Fibroblast of lung (primary cell): Measurements from ENCODE around the gene RAB3A. TPM values are rescaled to one million over a fixed set of nuclear protein-coding genes. Genes with fewer than 3 reads are reported as not detected.

Source experiments
- DNase-seq, 2 donors: peaks; one replicate each; pipeline versions ENCODE4 v3.0.0 to v3.0.0-alpha.2; 2010; ENCODE audit warnings: low read depth in 2 of 2
- H2AFZ ChIP-seq: 2 replicates; pipeline ENCODE4 v1.5.1; 2012; ENCODE audit warnings: low read length, control low read depth, inconsistent platforms
- H3K27ac ChIP-seq: 2 replicates; pipeline ENCODE4 v1.5.1; 2011; ENCODE audit warnings: low read length, control low read depth; ENCODE audit not compliant: insufficient read depth
- H3K27me3 ChIP-seq: 2 replicates; pipeline ENCODE4 v1.5.1; 2011; ENCODE audit warnings: mild to moderate bottlenecking, low read length; ENCODE audit not compliant: control insufficient read depth, insufficient read depth
- H3K36me3 ChIP-seq: 2 replicates; pipeline ENCODE4 v1.5.1; 2011; ENCODE audit warnings: low read length; ENCODE audit not compliant: control insufficient read depth, insufficient read depth
- H3K4me1 ChIP-seq: 2 replicates; pipeline ENCODE4 v1.5.1; 2011; ENCODE audit warnings: low read length; ENCODE audit not compliant: control insufficient read depth, insufficient read depth; ENCODE audit errors: extremely low read depth
- H3K4me2 ChIP-seq: 2 replicates; pipeline ENCODE4 v1.5.1; 2011; ENCODE audit warnings: low read length, control low read depth; ENCODE audit not compliant: insufficient read depth; ENCODE audit errors: extremely low read depth
- H3K4me3 ChIP-seq, 4 experiments: fragments of 200-600 bp in 1 of 4; sonication (generic) in 1 of 4; replicated peaks in 1 of 4; 2 replicates each; pipeline ENCODE4 v1.5.1; 2011 to 2016; ENCODE audit warnings: low read length in 4 of 4, low read depth in 3 of 4, mild to moderate bottlenecking in 3 of 4, control low read depth in 2 of 4, inconsistent platforms in 1 of 4, mixed read lengths in 1 of 4; ENCODE audit not compliant: insufficient read depth in 1 of 4; ENCODE audit errors: control extremely low read depth in 1 of 4
- H3K79me2 ChIP-seq: 2 replicates; pipeline ENCODE4 v1.5.1; 2012; ENCODE audit warnings: mild to moderate bottlenecking, low read length, inconsistent platforms; ENCODE audit not compliant: control insufficient read depth, insufficient read depth
- H3K9ac ChIP-seq: 2 replicates; pipeline ENCODE4 v1.5.1; 2011; ENCODE audit warnings: mild to moderate bottlenecking, low read length, control low read depth; ENCODE audit not compliant: insufficient read depth
- H3K9me3 ChIP-seq: 2 replicates; pipeline ENCODE4 v1.5.1; 2012; ENCODE audit warnings: low read depth, low read length; ENCODE audit not compliant: control insufficient read depth, insufficient read depth
- H4K20me1 ChIP-seq: 2 replicates; pipeline ENCODE4 v1.5.1; 2011; ENCODE audit warnings: low read length; ENCODE audit not compliant: control insufficient read depth, insufficient read depth; ENCODE audit errors: extremely low read depth
- EZH2 ChIP-seq: IDR thresholded peaks from 2 replicates; pipeline ENCODE4 v1.5.1; 2012; ENCODE audit warnings: low read length, control low read depth, mild to moderate bottlenecking; ENCODE audit errors: missing control alignments
- polyA plus RNA-seq, 2 donors: library from polyadenylated mRNA; depleted of rRNA in 1 of 2; stranded (reverse) in 1 of 2; unstranded in 1 of 2; fragments of >200 nt; gene quantifications; 2 replicates each; pipeline ENCODE4 v1.2.1, GENCODE V29; 2011 to 2012; ENCODE audit warnings: missing spikeins in 1 of 2
- total RNA-seq: library from RNA; depleted of rRNA; stranded (reverse); fragments of >200 nt; gene quantifications from 2 replicates; pipeline ENCODE4 v1.2.1, GENCODE V29; 2014
- TF ChIP-seq, protein P1 (sequence below), 2 donors: IDR thresholded peaks in 1 of 2; conservative IDR thresholded peaks in 1 of 2; 1 replicate in 1 of 2; 2 replicates in 1 of 2; pipeline ENCODE4 v1.5.1; 2011 to 2012; ENCODE audit warnings: low read length in 2 of 2, control low read depth in 1 of 2, inconsistent platforms in 1 of 2, low read depth in 1 of 2, mild to moderate bottlenecking in 1 of 2

RAB3A gene
- total and polyA plus RNA-seq, 2 donors (not counting 1 experiment from before 2014, with no cell fraction given): 2.0 to 3.6 TPM

DNA sequence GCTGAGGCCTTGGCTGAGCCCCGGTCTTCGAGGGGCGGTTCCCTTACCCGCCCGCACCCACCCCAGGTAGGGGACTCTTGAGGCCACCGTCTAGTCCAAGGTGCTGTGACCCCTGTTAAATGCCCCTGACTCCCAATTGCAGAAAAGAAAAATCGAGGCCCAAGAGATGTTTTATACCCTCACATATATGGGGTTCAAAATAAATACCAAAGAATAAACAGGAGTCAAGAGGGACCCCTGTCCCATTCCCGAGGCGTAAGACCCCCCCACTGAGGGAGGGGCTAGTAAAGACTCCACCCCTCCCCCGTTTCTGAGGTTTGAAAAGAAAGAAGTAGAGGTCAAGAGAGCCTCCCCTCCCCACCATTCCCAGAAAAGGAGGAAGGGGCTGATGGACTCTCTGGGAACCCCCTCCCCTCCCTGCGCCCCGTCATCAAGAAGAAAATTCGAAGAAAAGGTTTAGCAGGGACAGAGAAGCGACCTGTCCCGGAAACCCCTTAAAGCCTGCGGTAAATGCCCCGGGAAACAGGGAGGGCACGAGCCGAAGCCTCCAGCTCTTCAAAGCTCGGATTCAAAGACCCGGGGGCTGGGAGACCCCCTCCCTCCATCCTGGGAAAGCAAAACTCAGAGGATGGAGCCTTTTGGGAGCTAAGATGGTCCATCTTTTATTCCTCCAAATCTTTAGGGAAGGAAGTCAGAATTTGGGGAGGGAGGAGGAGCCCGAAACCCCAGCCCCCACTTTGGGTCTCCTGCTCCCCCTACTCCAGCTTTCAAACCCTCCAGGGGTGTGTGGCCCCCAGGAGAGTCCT lies 755 bp upstream of the RAB3A start:
- DNase-seq: no peak
- Histone ChIP-seq H2AFZ (peak overlapping the region; percentile 26), H3K9me3 (no peaks in the 10 kb centered on the region), H3K36me3 (peaks cover 5% of the 10 kb centered on the region), H3K27me3 (no peaks in the 10 kb centered on the region), H3K4me1 (peaks cover 21% of the 10 kb centered on the region), H3K27ac (peak overlapping the region; percentile 100), H4K20me1 (no peaks in the 10 kb centered on the region), H3K79me2 (peaks cover 14% of the 10 kb centered on the region), H3K4me3 (peak overlapping the region; percentile 66 to 82 (median 76)), H3K4me2 (peak overlapping the region; percentile 64), H3K9ac (peak overlapping the region; percentile 94)
- TF ChIP-seq, protein P1, sequence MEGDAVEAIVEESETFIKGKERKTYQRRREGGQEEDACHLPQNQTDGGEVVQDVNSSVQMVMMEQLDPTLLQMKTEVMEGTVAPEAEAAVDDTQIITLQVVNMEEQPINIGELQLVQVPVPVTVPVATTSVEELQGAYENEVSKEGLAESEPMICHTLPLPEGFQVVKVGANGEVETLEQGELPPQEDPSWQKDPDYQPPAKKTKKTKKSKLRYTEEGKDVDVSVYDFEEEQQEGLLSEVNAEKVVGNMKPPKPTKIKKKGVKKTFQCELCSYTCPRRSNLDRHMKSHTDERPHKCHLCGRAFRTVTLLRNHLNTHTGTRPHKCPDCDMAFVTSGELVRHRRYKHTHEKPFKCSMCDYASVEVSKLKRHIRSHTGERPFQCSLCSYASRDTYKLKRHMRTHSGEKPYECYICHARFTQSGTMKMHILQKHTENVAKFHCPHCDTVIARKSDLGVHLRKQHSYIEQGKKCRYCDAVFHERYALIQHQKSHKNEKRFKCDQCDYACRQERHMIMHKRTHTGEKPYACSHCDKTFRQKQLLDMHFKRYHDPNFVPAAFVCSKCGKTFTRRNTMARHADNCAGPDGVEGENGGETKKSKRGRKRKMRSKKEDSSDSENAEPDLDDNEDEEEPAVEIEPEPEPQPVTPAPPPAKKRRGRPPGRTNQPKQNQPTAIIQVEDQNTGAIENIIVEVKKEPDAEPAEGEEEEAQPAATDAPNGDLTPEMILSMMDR (conservative IDR thresholded peaks at IDR 0.05 in 1 of 2, IDR thresholded peaks at IDR 0.05 in 1 of 2; ENCODE audit: low read depth in 1 of 2, low read length in 2 of 2): no peak
- TF ChIP-seq EZH2: no peak

DNA sequence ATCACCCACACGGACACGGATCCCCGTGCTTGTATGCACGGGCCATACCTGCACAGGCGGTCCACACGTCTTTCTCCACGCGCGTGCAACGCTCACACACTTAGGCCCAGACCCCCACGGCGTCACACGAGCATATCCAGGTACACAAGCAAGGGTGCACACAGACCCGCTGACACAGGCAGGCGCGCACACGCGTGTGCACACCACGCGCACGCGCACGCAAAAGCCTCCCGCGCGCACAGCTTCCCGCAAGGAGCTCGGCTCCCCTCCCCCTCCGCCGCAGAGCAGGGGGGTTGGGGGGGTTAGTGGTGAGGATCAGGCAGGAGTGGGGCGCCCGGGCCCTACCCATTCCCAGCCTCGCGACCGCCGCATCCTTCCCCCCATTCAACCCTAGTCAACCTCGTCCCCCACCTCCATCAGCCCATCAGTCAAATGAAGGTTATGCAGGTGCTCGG lies 407 bp downstream of the RAB3A start:
- no peaks in the 10 kb centered on the region for H4K20me1 ChIP-seq
- H3K9me3 ChIP-seq: no peaks in the 10 kb centered on the region
- peak overlapping the region; percentile 69 for H2AFZ ChIP-seq
- peak overlapping the region; percentile 74 to 97 (median 91) for H3K4me3 ChIP-seq
- H3K36me3 ChIP-seq: peaks cover 7% of the 10 kb centered on the region
- H3K27me3 ChIP-seq: no peaks in the 10 kb centered on the region
- peak overlapping the region; percentile 92 for H3K9ac ChIP-seq
- H3K79me2 ChIP-seq: peaks cover 14% of the 10 kb centered on the region
- TF ChIP-seq, protein P1 (conservative IDR thresholded peaks at IDR 0.05 in 1 of 2, IDR thresholded peaks at IDR 0.05 in 1 of 2; ENCODE audit: low read depth in 1 of 2, low read length in 2 of 2): no peak
- no peak for TF ChIP-seq EZH2
- no peak for DNase-seq
- peak overlapping the region; percentile 96 for H3K4me2 ChIP-seq
- H3K27ac ChIP-seq: peak overlapping the region; percentile 92
- H3K4me1 ChIP-seq: peaks cover 21% of the 10 kb centered on the region

DNA sequence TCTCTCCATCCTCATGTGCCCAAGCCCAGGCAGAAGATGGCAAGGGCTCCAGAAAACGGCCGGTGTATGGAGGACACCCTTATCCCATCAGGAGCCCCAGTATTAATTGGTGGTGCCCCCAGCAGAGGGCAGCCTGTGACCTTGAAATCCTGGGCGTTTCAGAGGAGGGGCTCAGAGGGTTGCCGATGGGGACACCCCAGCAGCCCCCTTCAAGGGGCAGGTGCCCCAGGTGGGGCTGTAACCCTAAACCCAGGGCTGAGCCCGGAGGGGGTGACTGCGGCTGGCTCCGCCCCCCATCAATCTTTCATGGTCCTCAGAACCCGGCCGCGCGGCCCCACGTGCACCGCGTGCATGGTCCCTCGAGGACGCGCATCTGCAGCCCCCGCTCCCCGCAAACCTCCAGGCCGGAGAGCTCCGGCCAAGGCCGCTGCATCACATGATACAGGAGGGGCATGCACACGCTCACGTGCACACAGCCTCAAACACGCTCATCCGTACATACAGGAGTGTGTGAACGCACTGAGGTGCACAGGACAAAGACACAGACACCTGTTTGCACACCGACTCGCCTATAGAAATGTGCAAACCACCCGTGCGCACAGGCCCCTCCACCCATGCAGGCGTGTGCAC lies 949 bp downstream of the RAB3A start:
- H3K9me3 ChIP-seq: no peaks in the 10 kb centered on the region
- no peaks in the 10 kb centered on the region for H3K27me3 ChIP-seq
- peak overlapping the region; percentile 92 for H3K27ac ChIP-seq
- no peaks in the 10 kb centered on the region for H4K20me1 ChIP-seq
- peaks cover 14% of the 10 kb centered on the region for H3K79me2 ChIP-seq
- H3K4me2 ChIP-seq: peak overlapping the region; percentile 96
- peaks cover 12% of the 10 kb centered on the region for H3K36me3 ChIP-seq
- H3K4me3 ChIP-seq: peak overlapping the region; percentile 74 to 97 (median 91)
- no peak overlapping the region for H2AFZ ChIP-seq
- TF ChIP-seq EZH2: no peak
- TF ChIP-seq, protein P1 (conservative IDR thresholded peaks at IDR 0.05 in 1 of 2, IDR thresholded peaks at IDR 0.05 in 1 of 2; ENCODE audit: low read depth in 1 of 2, low read length in 2 of 2): peak; percentile 33 to 41
- H3K4me1 ChIP-seq: peaks cover 21% of the 10 kb centered on the region
- DNase-seq: no peak
- H3K9ac ChIP-seq: peak overlapping the region; percentile 92
